HepG2 (cell line): ENCODE measurements around the gene OR2V2.

Experiments used
- CBX1 ChIP-seq: IDR thresholded peaks from one replicate; pipeline ENCODE4 v1.6.1; 2016; ENCODE audit warnings: antibody characterized with exemption, low read depth
- GATAD1 ChIP-seq: IDR thresholded peaks from 2 replicates; pipeline ENCODE4 v1.6.1; 2016; ENCODE audit warnings: missing genetic modification reagents, missing compliant biosample characterization
- HNRNPH1 ChIP-seq: fragments of 200-400 bp; formaldehyde crosslinking; optimal IDR thresholded peaks from 2 replicates; pipeline ENCODE3; 2017; ENCODE audit warnings: mild to moderate bottlenecking, low read depth, low read length
- KAT7 ChIP-seq: IDR thresholded peaks from 2 replicates; pipeline ENCODE4 v1.6.1; 2018; ENCODE audit warnings: borderline replicate concordance, missing compliant biosample characterization
- ZNF777 ChIP-seq: sonication (generic); formaldehyde crosslinking; IDR thresholded peaks from 2 replicates; pipeline ENCODE4 v1.4.0; 2020; ENCODE audit warnings: missing genetic modification reagents
- ZSCAN21 ChIP-seq: sonication (generic); formaldehyde crosslinking; IDR thresholded peaks from 2 replicates; pipeline ENCODE4 v1.8.0; 2022; ENCODE audit warnings: mild to moderate bottlenecking, missing genetic modification reagents, moderate library complexity, borderline replicate concordance
- ZSCAN9 ChIP-seq: IDR thresholded peaks from 2 replicates; pipeline ENCODE4 v1.6.1; 2016; ENCODE audit warnings: borderline replicate concordance
- TF ChIP-seq, protein P1 (sequence below): sonication (generic); formaldehyde crosslinking; IDR thresholded peaks from 2 replicates; pipeline ENCODE4 v1.5.0; 2020; ENCODE audit warnings: mild to moderate bottlenecking, missing genetic modification reagents, moderate library complexity
- TF ChIP-seq, protein P2 (sequence below): sonication (generic); formaldehyde crosslinking; IDR thresholded peaks from 2 replicates; pipeline ENCODE4 v1.5.1; 2020; ENCODE audit warnings: missing genetic modification reagents, mild to moderate bottlenecking, borderline replicate concordance
- TF ChIP-seq, protein P3 (sequence below): sonication (generic); formaldehyde crosslinking; IDR thresholded peaks from 2 replicates; pipeline ENCODE4 v1.5.1; 2020; ENCODE audit warnings: mild to moderate bottlenecking, missing genetic modification reagents, borderline replicate concordance

DNA sequence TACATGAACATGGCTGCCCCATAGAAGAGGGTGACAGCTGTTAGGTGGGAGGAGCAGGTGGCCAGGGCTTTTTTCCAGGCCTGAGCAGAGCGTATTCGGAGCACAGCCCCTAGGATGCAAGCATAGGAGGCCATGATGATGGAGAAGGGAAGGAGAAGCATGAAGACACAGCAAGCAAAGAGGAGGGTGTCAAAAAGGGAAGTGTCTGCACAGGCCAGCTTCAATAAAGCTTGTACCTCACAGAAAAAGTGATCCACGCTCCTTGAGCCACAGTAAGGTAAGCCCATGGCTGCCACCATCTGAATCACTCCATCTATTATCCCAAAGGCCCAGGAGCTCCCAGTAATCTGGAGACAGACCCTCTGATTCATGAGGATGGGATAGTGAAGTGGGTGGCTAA, 22.9 kb upstream of the OR2V2 start:
- TF ChIP-seq CBX1 (no peak), ZSCAN21 (CRISPR knock-in tag) (no peak), HNRNPH1 (no peak), ZNF777 (no peak), GATAD1 (CRISPR knock-in tag) (no peak), KAT7 (CRISPR knock-in tag) (no peak), ZSCAN9 (CRISPR knock-in tag) (no peak)
- TF ChIP-seq, protein P1, sequence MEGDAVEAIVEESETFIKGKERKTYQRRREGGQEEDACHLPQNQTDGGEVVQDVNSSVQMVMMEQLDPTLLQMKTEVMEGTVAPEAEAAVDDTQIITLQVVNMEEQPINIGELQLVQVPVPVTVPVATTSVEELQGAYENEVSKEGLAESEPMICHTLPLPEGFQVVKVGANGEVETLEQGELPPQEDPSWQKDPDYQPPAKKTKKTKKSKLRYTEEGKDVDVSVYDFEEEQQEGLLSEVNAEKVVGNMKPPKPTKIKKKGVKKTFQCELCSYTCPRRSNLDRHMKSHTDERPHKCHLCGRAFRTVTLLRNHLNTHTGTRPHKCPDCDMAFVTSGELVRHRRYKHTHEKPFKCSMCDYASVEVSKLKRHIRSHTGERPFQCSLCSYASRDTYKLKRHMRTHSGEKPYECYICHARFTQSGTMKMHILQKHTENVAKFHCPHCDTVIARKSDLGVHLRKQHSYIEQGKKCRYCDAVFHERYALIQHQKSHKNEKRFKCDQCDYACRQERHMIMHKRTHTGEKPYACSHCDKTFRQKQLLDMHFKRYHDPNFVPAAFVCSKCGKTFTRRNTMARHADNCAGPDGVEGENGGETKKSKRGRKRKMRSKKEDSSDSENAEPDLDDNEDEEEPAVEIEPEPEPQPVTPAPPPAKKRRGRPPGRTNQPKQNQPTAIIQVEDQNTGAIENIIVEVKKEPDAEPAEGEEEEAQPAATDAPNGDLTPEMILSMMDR (CRISPR knock-in tag), result no peak
- TF ChIP-seq, protein P2, sequence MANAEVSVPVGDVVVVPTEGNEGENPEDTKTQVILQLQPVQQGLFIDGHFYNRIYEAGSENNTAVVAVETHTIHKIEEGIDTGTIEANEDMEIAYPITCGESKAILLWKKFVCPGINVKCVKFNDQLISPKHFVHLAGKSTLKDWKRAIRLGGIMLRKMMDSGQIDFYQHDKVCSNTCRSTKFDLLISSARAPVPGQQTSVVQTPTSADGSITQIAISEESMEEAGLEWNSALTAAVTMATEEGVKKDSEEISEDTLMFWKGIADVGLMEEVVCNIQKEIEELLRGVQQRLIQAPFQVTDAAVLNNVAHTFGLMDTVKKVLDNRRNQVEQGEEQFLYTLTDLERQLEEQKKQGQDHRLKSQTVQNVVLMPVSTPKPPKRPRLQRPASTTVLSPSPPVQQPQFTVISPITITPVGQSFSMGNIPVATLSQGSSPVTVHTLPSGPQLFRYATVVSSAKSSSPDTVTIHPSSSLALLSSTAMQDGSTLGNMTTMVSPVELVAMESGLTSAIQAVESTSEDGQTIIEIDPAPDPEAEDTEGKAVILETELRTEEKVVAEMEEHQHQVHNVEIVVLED, result no peak
- TF ChIP-seq, protein P3, sequence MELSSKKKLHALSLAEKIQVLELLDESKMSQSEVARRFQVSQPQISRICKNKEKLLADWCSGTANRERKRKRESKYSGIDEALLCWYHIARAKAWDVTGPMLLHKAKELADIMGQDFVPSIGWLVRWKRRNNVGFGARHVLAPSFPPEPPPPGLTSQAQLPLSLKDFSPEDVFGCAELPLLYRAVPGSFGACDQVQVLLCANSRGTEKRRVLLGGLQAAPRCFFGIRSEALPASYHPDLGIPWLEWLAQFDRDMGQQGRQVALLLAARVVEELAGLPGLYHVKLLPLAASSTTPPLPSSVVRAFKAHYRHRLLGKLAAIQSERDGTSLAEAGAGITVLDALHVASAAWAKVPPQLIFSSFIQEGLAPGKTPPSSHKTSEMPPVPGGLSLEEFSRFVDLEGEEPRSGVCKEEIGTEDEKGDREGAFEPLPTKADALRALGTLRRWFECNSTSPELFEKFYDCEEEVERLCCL (CRISPR knock-in tag), result no peak
